ENCODE measurements around the gene ANKRD2.
"Not testable (repeated sequence)": the region's sequence is repeated elsewhere in the genome, so short reads cannot be mapped to it uniquely, and the experiment has no call there.

Gene ANKRD2

GRCh38 chr10:97572214-97572989 lies at the start of gene ANKRD2:
Gene ANKRD2, plus strand, starts transcription at chr10:97572779. Its CDS starts 10 bp downstream, at chr10:97572789.
- DNase-seq (ENCODE audit: low read depth in 2 of 2, low spot score in 1 of 2) = peak; percentile 14 to 21

DNA sequence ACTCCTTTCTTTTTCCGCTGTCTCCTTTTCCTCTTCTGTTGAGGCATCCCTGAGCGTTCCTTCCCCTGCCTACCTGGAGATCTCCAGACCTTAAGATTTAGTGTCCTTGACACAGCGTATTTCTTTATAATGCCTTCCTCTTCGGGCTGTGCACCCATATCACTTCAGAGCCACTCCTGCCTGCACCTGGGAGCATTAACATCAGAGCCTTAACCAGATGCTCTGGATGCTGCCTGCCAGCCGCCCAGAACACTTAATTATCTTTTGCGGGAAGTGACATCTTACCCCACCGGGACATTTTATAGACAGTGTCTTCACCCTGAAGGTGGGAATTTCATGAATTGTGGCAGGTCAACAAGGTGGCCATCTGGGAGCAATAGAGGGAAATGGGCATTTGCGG lies 49.6 kb upstream of the ANKRD2 start:
- no peak for DNase-seq (ENCODE audit: low read depth in 2 of 2, low spot score in 1 of 2)

DNA sequence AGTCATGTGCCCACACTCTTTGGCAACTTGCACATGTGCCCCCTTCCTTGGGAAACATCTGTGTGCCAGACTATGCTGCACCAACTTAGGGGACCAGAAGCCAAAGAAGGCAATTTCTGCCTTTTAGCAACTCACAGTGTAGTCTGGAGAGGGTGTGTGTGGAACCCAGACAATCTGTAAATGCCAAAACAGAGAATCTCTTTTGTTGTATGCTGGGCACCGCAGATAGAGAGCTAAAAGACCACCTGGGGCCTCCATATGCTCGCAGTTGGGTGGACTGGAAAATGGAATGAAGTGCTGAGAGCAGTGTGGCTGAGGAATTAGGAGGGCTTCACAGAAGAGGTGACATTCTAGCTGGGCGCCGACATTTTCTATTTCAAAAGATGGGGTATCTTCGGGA lies 47.5 kb upstream of the ANKRD2 start:
- DNase-seq (ENCODE audit: low read depth in 2 of 2, low spot score in 1 of 2) = no peak

GRCh38 chr10:97525683-97526110 lies 46.9 kb upstream of the ANKRD2 start:
- DNase-seq (ENCODE audit: low read depth in 2 of 2, low spot score in 1 of 2) = no peak

DNA sequence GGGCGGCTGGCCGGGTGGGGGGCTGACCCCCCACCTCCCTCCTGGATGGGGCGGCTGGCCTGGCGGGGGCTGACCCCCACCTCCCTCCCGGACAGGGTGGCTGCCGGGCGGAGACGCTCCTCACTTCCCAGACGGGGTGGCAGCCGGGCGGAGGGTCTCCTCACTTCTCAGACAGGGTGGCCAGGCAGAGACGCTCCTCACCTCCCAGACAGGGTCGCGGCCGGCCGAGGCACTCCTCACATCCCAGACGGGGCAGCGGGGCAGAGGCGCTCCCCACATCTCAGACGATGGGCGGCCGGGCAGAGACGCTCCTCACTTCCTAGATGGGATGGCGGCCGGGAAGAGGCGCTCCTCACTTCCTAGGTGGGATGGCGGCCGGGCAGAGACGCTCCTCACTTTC lies 43.7 kb upstream of the ANKRD2 start:
- not testable (repeated sequence) for DNase-seq (ENCODE audit: low read depth in 2 of 2, low spot score in 1 of 2)

- DNase-seq (ENCODE audit: low read depth in 2 of 2, low spot score in 1 of 2) = no peak
Measured at GRCh38 chr10:97529685-97530465, 42.7 kb upstream of the ANKRD2 start.

DNA sequence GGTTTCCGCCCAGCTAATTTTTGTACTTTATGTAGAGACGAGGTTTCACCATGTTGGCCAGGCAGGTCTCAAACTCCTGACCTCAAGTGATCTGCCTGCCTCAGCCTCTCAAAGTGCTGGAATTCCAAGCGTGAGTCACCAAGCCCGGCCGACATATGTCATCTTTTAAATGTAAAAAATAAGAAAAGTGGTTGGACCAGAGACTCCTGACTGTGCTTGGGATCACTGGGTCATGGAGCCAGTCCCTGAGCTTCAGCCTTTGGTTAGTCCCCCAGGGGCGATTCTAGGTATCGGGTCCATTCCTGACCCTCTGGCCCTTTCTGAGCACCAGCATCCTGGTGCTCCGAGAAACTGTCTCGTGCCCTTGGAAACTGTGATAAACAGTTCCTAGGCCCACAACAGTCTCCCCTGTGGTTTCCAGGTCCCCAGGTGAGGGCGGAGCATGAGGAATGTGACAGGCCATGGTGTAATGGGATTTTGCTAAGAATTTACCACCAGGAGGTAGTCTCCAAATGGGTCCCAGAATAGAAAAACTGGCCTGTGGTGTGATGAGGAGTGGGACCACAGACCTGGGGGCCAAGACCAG lies 41.1 kb upstream of the ANKRD2 start:
- no peak for DNase-seq (ENCODE audit: low read depth in 2 of 2, low spot score in 1 of 2)

- no peak for DNase-seq (ENCODE audit: low read depth in 2 of 2, low spot score in 1 of 2)
Measured at GRCh38 chr10:97532935-97533671, 39.5 kb upstream of the ANKRD2 start.

DNA sequence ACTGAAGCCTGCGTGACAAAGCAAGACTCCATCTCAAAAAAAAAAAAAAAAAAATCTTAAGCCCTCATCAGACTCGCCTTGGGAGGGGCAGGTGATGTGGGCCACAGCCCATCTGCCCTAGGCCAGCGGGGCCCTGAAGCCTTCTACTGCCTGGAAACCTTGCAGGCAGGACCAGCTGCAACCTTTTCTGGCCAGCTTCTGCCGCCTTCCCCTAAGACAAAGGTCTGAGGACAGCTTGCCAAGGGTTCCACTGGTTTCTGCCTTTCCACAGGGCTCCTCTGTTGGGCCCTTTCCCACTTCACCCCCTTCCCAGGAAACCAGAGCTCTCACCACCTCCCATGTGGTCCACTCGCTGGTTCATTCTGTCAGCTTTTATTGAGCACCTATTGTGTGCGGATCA lies 38.7 kb upstream of the ANKRD2 start:
- DNase-seq (ENCODE audit: low read depth in 2 of 2, low spot score in 1 of 2) = no peak

- DNase-seq (ENCODE audit: low read depth in 2 of 2, low spot score in 1 of 2) = no peak
Measured at GRCh38 chr10:97534746-97535367, 37.7 kb upstream of the ANKRD2 start.

DNA sequence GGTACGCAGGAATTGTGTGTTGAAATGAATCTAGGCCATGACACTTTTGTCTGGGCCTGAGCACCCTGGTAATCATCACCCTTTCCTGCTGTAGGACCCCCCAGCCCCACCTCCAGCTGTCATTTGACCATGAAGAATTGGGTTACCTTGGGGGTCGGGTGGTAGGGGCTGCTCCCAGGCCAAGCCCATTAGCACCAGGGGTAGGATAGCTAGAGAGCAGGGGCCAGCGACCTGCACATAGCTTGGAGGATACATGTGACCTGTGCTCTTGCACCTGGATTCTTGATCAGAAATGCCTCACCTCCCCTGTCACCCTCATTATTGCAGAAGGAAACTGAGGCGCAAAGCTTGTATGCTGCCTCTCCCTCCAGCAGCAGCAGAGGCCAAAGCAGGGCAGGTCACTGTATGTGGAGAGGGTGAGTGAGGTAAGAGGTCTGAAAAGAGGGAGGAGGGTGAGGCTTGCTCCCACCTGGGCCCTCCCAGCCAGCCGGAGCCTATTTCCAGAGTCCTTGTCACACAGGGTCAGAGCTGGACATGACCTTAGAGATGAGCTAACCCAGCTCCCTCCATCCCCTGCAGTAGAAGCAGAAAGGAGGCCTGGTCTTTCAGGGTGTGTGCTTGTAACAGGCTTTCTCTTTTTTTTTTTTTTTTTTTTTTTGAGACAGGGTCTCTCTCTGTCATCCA lies 35.3 kb upstream of the ANKRD2 start:
- no peak for DNase-seq (ENCODE audit: low read depth in 2 of 2, low spot score in 1 of 2)

GRCh38 chr10:97538411-97538810 lies 34.2 kb upstream of the ANKRD2 start:
- no peak for DNase-seq (ENCODE audit: low read depth in 2 of 2, low spot score in 1 of 2)

GRCh38 chr10:97538839-97539238 lies 33.7 kb upstream of the ANKRD2 start:
- no peak for DNase-seq (ENCODE audit: low read depth in 2 of 2, low spot score in 1 of 2)

DNA sequence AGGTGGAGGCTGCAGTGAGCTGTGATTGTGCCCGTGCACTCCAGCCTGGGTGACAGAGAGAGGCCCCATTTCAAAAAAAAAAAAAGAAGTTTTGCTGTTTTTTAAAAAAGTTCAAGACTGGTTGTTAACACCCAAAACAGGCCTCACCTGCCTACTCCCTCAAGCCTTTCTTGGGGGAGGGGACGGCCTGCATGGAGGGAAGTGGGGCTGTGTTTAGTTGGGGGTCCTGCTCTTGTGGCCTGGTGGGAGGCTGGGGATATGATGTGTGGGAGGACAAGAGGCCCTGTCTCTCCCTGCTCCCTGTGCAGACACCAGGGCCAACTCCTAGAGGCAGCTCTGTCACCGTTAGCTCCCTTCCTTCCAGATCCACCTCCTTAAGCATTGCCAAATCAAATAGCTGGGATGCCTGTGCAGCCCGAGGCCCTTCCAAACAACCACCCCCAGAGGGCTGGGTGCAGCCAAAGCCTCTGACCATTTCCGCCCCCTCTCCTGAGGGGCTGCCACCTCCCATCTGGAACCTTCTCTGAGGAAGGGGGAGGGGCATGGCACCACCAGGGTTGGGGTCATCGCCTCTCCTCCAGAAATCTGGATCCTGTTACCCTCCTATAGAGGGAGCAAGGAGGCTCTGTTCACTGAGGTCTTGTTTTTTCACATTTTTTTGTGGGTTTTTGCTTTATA lies 32.9 kb upstream of the ANKRD2 start:
- DNase-seq (ENCODE audit: low read depth in 2 of 2, low spot score in 1 of 2) = no peak

DNA sequence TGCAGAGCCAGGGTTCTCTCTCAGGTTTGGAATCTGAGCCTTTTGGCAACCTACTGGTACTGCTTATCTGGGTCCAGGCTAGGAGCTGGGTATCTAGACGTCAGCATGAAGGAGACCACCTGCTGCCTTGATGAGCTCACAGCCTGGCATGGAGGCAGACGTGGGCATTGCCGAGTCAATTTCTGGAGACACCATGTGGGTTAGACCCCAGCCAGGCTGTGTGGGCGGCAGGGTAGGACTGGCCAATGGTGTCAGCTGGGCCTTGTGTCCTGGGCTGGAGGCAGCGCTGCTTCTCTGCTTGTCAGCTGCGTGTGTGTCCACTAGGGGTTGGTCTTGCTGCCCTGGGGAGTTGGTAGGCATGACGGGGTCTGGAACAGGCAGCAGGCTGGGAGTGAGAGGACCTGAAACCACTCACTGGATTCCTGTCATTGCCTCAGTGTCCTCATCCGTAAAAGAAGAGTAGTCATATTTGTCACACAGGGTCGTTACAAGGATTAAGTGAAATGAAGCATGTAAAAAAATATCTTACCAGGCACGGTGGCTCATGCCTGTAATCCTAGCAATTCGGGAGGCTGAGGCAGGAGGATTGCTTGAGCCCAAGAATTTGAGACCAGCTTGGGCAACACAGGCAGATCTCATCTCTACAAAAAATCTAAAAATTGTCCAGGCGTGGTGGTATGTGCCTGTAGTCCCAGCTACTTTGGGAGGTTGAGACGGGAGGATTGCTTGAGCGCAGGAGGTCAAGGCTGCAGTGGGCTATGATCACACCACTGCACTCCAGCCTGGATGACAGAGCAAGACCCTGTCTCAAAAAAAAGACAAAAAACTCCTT lies 31.7 kb upstream of the ANKRD2 start:
- no peak for DNase-seq (ENCODE audit: low read depth in 2 of 2, low spot score in 1 of 2)

DNA sequence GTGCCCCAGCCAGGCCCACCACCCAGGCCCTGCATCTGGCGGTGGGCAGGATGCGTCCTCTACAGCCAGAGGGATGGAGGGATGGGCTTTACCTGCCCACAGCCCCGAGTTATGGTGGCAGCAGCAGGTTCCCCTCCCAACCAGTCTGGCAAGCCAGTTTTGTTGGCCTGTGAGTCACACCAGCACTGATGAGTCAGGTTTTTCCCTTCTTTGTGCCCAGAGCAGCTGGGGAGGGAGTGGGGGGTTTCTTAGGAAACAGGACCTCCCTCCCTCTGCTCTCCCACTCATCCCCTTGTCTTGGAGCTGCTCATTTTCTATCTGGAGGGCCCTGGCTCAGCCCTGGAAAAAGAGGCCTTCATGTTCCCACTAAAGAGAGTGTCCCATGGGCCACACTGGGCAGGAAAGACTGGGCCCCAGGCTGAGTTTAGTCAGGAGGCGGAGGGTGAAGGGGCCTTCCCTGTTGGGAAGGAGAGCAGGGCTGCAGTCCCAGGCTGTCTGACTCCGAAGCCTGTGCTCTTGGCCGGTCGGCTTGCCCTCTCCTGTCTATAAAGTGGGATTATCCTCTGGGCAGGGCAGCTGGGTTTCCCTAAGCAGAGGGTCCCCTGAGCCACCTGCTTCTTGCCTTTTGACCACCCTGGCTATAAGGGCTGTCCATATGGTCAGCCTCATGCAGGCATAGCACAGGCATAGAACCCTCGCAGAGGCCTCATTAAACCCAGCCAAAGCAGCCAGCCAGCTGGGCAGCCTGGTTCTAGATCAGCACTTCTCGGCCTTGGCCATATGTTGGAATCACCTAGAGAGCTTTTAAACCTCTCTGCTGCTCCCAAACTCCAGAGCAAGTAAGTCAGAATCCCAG lies 30.2 kb upstream of the ANKRD2 start:
- no peak for DNase-seq (ENCODE audit: low read depth in 2 of 2, low spot score in 1 of 2)

GRCh38 chr10:97543025-97543546 lies 29.5 kb upstream of the ANKRD2 start:
- DNase-seq (ENCODE audit: low read depth in 2 of 2, low spot score in 1 of 2) = no peak
